Measurements from ENCODE around the gene SH3RF1.
"Not testable (repeated sequence)": the region's sequence is repeated elsewhere in the genome, so short reads cannot be mapped to it uniquely, and the experiment has no call there.

Gene SH3RF1

GRCh38 chr4:169197206-169197605, 73.5 kb downstream of the SH3RF1 start:
- DNase-seq, result not testable (repeated sequence)

- no peak for DNase-seq
Observed at GRCh38 chr4:169195032-169195431, 75.7 kb downstream of the SH3RF1 start.

- not testable (repeated sequence) for DNase-seq
Observed at GRCh38 chr4:169189968-169190367, 80.8 kb downstream of the SH3RF1 start.

DNA sequence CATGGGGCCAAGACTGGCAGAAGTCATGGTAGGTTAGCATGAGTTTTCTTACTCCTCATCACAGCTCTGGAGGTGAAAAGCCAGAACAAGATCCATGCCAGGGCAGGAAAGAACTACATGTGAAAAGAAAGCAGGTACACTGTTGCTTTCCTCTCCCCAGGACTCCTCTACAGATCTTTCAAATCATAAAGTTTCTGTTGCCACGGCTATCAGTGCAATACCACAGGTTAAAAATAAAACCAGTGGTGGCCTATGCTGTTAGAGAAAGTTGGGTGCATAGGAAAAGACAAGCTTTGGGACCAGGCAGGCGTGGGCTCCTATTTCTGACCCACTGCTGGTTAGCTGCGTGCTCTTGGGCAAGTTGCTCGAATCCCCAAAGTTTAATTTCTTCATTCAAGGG, 81.4 kb downstream of the SH3RF1 start:
- DNase-seq, result no peak

DNA sequence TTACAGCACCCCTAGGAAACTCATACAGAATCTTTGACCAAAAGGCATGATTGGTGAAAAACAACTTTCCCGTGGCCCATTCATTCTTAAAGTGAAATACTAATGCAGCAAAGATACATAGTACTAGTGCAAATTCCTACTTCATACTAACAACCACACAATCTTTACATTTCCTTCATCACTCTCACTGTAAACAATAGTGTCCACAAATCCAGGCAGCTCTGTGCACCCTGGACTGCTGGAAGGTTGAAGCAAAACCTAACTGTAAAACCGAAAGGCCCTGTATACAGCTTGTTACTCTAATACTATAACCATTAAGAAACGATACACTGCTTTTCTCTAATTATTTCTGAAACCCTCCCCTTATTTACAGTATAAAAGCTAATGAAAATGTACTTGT, 82.6 kb downstream of the SH3RF1 start:
- no peak for DNase-seq

DNA sequence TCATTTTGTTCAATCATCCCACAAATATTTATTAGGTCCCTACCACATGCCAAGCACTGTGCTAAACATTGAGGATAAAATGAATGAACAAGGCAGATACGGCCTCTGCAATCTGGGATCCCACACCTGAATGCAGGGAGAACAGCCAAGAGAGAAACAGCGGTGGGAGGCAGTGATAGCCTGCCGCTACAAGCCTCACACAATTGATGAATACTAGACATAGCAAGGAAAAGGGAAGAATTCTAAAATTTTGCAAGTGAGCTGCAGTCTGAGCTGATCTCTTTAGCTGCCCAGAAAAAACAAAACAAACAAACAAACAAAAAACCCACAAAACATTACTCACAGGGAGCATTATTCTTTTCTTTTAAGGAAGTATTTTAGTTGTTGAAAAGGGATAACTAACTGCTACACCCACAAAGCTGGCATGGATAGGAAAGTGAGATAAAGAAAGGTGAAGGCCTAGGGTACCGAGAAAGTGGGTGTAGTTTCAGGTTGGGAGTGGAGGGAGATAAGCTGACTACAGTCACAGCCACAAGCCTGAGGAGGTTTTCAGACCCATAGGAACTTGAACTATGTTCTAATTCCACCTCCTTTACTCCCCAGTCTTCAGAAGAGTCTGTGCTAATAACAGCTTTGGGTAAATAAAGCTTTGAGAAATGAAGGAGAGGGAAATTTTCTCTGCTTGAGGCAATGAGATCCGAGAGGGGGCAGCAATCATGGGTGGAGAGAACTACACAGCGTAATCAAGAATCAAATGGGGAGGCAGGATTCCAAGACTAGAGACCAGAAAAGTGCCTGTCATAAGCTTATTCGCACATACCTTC, 85.4 kb downstream of the SH3RF1 start:
- no peak for DNase-seq

DNA sequence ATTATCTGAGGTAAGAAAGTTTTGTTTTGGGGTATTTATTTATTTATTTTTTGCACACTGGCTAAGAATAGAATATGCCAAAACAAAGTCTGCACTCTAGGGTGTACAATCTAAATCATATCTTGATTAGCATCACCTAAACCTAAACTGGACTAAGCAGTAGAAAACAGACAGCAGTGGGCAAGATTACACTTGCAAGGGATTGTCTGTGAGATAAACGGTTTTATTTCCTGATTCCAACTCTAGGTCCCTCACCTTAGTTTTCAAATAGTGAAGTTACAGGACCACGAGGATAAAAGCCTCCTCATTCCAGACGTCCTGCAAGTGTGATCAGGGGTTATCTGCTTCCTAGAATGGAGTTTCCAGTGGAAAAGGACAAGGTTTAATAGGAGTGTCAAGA, 86.1 kb downstream of the SH3RF1 start:
- no peak for DNase-seq

DNA sequence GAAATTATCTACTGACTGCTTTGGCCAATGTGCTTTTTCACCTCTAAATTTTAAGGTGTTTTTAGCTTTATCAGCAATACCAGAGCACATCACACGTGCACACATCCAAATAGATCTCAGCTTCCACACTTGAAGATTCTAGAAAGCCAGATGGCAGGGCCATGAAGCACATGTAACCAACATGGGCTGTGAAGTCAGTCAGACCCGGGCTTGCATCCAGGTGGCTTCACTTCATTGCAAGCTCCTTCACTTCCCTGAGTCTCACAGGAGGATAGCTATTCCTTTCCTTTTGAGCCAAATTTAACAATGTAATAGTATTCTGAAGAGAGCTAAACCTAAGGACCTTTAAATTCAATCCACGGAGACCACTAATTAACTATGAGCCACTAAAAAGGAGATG, 86.5 kb downstream of the SH3RF1 start:
- peak; percentile 55 for DNase-seq

- DNase-seq, result no peak
Observed at GRCh38 chr4:169183581-169183980, 87.2 kb downstream of the SH3RF1 start.

GRCh38 chr4:169179609-169180521, 90.9 kb downstream of the SH3RF1 start:
- no peak for DNase-seq

GRCh38 chr4:169178092-169178491, 92.7 kb downstream of the SH3RF1 start:
- not testable (repeated sequence) for DNase-seq

DNA sequence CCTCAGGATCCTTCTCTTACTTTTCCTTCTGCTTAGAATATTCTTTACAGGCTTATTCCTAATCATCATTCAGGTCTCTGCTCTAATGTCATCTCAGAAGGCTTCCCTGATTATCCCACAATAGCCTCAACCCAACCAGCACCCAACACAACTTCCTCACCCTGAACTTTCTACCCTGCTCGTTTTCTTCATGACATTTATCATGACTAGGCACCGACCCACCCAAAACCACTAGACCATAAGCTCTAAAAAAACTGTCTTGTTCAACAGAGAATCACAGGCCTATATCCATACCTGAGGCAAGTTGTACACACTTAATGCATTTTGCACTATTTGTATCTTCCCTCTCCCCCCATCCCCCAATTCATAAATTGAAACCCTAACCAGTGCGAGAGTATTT, 95.3 kb downstream of the SH3RF1 start:
- DNase-seq, result no peak

GRCh38 chr4:169175035-169175434, 95.7 kb downstream of the SH3RF1 start:
- no peak for DNase-seq

DNA sequence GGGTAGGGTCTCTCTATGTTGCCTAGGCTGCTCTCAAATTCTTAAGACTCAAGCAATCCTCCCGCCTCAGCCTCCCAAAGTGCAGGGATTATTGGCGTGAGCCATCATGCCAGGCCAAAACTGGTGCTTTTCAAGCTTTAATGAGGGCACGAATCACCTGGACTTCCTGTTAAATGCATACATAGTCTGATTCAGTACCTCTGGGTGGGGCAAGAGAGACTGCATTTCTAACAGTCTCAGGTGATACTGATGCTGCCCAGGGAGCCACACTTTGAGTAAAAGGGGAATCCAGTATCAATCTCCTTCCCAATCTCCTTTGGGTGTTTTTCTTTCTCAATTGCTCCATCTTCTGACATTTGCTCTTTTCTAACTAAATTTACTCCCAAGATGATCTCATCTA, 96.5 kb downstream of the SH3RF1 start:
- DNase-seq, result no peak

- no peak for DNase-seq
Observed at GRCh38 chr4:169167957-169168858, 102.5 kb downstream of the SH3RF1 start.

DNA sequence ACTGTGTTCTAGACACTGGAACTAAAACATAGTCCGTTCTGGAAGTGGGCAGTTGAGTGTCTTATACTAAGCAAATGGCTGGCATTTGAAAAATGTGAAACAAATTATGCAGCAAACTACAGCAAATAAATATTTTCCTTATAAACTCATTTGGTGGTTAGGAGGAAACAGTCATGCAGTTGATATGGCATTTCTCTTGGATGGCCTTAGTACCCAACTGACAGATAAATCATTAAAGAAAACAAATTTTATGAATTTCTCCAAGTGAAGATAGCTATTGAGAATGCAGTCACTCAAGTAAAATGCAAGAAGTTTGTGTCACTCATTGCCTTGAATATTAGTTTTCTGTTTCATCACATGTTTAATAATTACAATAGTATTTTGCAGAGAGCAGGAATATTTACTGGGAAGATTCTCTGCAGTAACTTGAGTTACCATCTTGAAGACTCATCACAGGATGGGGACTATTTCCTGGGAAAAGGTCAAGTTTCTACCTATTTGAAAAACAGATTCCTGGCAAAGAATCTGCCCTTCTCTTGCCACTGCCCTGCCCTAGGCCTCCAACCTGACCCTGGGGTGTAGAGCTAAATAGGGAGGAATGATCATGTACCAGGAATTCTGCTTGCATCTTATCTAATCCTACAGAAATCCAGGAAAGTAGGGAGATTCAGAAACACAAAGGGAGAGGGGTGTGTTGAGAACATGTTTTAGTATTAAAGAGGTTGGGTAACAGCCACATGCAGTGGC, 105.9 kb downstream of the SH3RF1 start:
- no peak for DNase-seq

- DNase-seq, result no peak
Observed at GRCh38 chr4:169163947-169164668, 106.6 kb downstream of the SH3RF1 start.

DNA sequence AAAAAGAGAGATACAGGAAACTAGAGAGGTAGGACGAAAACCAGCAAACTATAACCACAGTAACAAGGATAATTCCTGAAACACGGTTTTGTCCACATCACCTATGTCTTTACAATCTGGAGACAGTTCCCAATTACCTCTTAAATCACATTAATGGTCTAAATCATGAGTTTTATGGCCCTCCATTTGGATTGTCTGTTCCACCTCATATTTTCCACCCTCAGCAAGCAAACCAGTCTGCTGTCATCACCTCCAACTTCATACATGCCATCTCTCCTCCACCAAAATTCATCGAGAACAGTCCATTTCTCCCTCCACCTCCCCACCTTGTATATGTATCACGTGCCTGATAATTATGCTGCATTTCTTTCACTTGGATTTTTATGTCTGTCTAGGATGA, 107.3 kb downstream of the SH3RF1 start:
- no peak for DNase-seq

DNA sequence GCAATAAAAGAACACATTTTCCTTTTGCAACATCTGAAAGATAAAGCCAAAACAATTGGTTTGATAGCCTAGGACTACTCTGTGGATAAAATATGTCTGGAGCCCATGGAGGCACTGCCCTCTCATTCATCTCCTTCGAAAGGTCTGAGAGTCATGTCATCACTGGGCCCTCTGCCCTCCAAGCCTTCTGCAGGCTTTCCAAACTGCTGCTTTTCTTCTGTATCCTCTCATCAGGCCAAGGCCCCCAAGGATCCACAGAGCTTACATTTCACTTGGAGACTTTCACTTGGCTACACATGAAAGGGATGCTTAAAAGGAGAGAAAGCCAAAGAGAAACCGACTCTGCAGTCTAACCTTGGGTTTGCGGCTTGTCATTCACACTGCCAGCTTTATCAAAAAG, 109.9 kb downstream of the SH3RF1 start:
- peak; percentile 54 for DNase-seq

- no peak for DNase-seq
Observed at GRCh38 chr4:169159624-169160171, 111.1 kb downstream of the SH3RF1 start.

DNA sequence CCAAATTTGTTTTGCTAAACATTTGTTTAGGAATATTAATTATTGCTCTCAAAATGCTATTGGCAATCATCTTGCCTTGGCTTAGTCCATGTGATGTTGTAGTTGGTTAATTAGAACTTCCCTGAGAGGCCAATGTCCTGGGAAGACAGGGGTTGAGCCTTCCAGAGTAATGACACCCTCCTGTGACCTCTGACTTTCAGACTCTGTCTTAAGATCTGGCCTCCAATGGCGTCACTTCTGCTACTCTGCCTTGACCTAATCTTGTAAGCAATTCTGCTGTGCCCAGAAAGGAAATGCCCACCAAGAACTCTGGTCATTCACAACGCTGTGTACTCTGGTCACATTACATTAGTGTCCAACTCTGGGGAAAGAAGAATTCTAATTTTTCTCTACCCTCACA, 111.9 kb downstream of the SH3RF1 start:
- no peak for DNase-seq
